GM19043 (cell line): Measurements from ENCODE around the gene IKBIP.
"Not testable (repeated sequence)": the region's sequence is repeated elsewhere in the genome, so short reads cannot be mapped to it uniquely, and the experiment has no call there.

Experiments
- ATAC-seq: cut with Tn5 transposase; IDR thresholded peaks from one replicate; pipeline ENCODE4 v1.9.1; 2021; ENCODE audit warnings: low read depth; ENCODE audit not compliant: unreplicated experiment

IKBIP gene

DNA sequence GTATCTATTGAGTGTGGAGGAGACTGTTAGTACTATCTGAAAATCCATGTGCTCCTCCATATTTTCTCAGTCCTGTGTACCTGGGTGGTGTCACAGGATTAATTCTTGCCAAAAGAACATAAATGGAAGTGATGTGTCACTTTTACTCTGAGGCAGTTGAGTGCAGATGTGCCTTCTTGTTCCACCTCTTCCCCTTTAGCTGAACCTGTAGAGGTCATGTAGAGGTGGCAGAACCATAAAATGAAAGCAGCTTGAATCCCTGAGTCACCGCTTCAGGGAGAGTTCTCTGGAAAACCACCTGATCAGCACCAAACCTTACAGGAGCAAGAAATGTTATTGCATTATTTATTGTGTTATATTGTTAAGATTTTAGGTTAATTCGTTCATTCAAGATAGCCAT is 65.8 kb downstream of the IKBIP start:
- ATAC-seq, result no peak

DNA sequence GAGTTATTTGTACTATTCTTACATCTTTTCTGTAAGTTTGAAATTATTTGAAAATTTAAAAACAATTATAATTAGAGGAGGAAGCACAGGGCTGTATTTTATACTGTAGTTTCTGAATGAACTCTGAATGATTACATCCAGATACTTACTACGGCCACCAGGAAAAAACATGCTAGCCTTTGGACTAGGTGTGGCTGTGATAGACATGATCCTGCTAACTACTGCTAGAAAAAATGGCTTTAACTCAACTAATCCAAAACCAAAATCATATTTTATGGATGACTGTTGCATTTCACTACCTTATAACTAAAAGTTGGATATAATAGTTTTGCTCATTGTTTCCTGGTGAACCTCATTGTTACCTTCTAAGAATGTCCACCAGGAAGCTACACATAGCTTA is 66.2 kb downstream of the IKBIP start:
- ATAC-seq, result no peak

DNA sequence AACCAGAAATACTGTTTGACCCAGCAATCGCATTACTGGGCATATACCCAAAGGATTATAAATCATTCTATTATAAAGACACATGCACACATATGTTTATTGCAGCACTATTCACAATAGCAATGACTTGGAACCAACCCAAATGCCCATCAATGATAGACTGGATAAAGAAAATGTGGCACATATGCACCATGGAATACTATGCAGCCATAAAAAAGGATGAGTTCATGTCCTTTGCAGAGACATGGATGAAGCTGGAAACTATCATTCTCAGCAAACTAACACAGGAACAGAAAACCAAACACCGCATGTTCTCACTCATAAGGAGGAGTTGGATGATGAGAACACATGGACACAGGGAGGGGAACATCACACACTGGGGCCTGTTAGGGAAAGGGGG is 67.8 kb downstream of the IKBIP start:
- not testable (repeated sequence) for ATAC-seq

DNA sequence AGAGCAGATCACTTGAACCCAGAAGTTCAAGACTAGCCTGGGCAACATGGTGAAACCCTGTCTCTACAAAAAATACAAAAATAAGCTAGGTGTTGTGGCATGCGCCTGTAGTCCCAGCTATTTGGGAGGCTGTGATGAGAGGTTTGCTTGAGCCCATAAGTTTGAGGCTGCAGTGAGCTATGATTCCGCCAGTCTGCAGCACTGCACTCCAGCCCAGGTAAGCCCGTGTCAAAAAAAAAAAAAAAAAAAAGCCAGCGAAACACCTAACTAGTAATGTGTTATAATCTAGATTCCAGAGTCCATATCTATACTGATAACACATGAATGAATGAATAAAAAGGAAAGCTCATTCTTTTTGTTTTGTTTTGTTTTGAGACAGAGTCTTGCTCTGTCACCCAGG is 69.6 kb downstream of the IKBIP start:
- ATAC-seq, result no peak
